Activated gamma-delta T cell treated with anti-CD3 and anti-CD28 coated beads, Interleukin-2, amount 50 U/mL, for 16 hours (primary cell): Measurements from ENCODE around the gene MRPL11.
"Not testable (repeated sequence)": the region's sequence is repeated elsewhere in the genome, so short reads cannot be mapped to it uniquely, and the experiment has no call there.

Experiments
- DNase-seq: peaks from one replicate; pipeline ENCODE4 v3.0.0-alpha.2; 2020; ENCODE audit warnings: low read depth

The MRPL11 gene

GRCh38 chr11:66467034-66467659 is 28.5 kb upstream of the MRPL11 start:
- DNase-seq, result no peak

GRCh38 chr11:66466225-66467033 is 27.8 kb upstream of the MRPL11 start, which contains the start of gene PELI3:
Gene PELI3 (plus strand): TSS chr11:66466905. CDS start chr11:66468129, 1,224 bp downstream.
- peak; percentile 88 for DNase-seq

- no peak for DNase-seq
Measured at GRCh38 chr11:66465373-66466224, 27.0 kb upstream of the MRPL11 start.

- DNase-seq, result no peak
Measured at GRCh38 chr11:66464916-66465315, 26.3 kb upstream of the MRPL11 start.

GRCh38 chr11:66464116-66464515 is 25.5 kb upstream of the MRPL11 start:
- DNase-seq, result not testable (repeated sequence)

- DNase-seq, result no peak
Measured at GRCh38 chr11:66462911-66463310, 24.3 kb upstream of the MRPL11 start.

- no peak for DNase-seq
Measured at GRCh38 chr11:66462010-66462409, 23.4 kb upstream of the MRPL11 start.

- no peak for DNase-seq
Measured at GRCh38 chr11:66459138-66459778, 20.6 kb upstream of the MRPL11 start.

GRCh38 chr11:66457826-66458225 is 19.2 kb upstream of the MRPL11 start:
- DNase-seq, result no peak

- DNase-seq, result no peak
Measured at GRCh38 chr11:66454828-66455227, 16.2 kb upstream of the MRPL11 start.

GRCh38 chr11:66454247-66454646 is 15.6 kb upstream of the MRPL11 start:
- DNase-seq, result no peak

GRCh38 chr11:66451663-66452062 is 13.0 kb upstream of the MRPL11 start:
- DNase-seq, result no peak

GRCh38 chr11:66450560-66450959 is 11.9 kb upstream of the MRPL11 start:
- no peak for DNase-seq

- DNase-seq, result no peak
Measured at GRCh38 chr11:66448523-66448922, 9.9 kb upstream of the MRPL11 start.

- DNase-seq, result no peak
Measured at GRCh38 chr11:66447012-66447411, 8.4 kb upstream of the MRPL11 start.

- no peak for DNase-seq
Measured at GRCh38 chr11:66443602-66444001, 5.0 kb upstream of the MRPL11 start.

GRCh38 chr11:66440940-66441282 is 2.3 kb upstream of the MRPL11 start:
- not testable (repeated sequence) for DNase-seq

- not testable (repeated sequence) for DNase-seq
Measured at GRCh38 chr11:66440101-66440939, 1.7 kb upstream of the MRPL11 start.

- DNase-seq, result no peak
Measured at GRCh38 chr11:66437979-66438503, 607 bp downstream of the MRPL11 start.

GRCh38 chr11:66432597-66432996 is 6.1 kb downstream of the MRPL11 start:
- no peak for DNase-seq

GRCh38 chr11:66431871-66432329 is 6.7 kb downstream of the MRPL11 start:
- not testable (repeated sequence) for DNase-seq
